Smooth muscle cell (in vitro differentiated cells): ENCODE data around the gene C2CD3. TPM values are rescaled to one million over a fixed set of nuclear protein-coding genes. Genes with fewer than 3 reads are reported as not detected.

Experiments
- DNase-seq: peaks from one replicate; lab custom pipeline; 2025; ENCODE audit not compliant: unreplicated experiment; lab: John Stamatoyannopoulos, UW
- H2AFZ ChIP-seq: fragments of 200-600 bp; sonication (generic); 2 replicates; pipeline ENCODE4 v1.6.0; 2016; ENCODE audit warnings: antibody characterized with exemption, low read depth, mild to moderate bottlenecking
- H3F3A ChIP-seq: fragments of 200-600 bp; sonication (generic); 2 replicates; pipeline ENCODE4 v1.6.0; 2017; ENCODE audit warnings: antibody characterized with exemption, low read depth
- H3K27ac ChIP-seq: fragments of 200-600 bp; sonication (generic); 2 replicates; pipeline ENCODE4 v1.5.1; 2016; ENCODE audit warnings: low read depth, mild to moderate bottlenecking
- H3K27me3 ChIP-seq: fragments of 200-600 bp; sonication (generic); 2 replicates; pipeline ENCODE4 v1.6.1; 2016; ENCODE audit warnings: low read depth, mild to moderate bottlenecking
- H3K36me3 ChIP-seq: fragments of 200-600 bp; sonication (generic); 2 replicates; pipeline ENCODE4 v1.5.1; 2016; ENCODE audit warnings: low read depth
- H3K4me1 ChIP-seq: fragments of 200-600 bp; sonication (generic); 2 replicates; pipeline ENCODE4 v1.5.1; 2016; ENCODE audit warnings: low read depth
- H3K4me2 ChIP-seq: fragments of 200-600 bp; sonication (generic); 2 replicates; pipeline ENCODE4 v1.6.0; 2016; ENCODE audit warnings: mild to moderate bottlenecking
- H3K4me3 ChIP-seq: fragments of 200-600 bp; sonication (generic); 2 replicates; pipeline ENCODE4 v1.5.1; 2016; ENCODE audit warnings: mild to moderate bottlenecking
- H3K79me2 ChIP-seq: fragments of 200-600 bp; sonication (generic); 2 replicates; pipeline ENCODE4 v1.6.0; 2016; ENCODE audit warnings: low read depth, mild to moderate bottlenecking
- H3K9ac ChIP-seq: fragments of 200-600 bp; sonication (generic); 2 replicates; pipeline ENCODE4 v1.6.0; 2016; ENCODE audit warnings: low read depth
- H3K9me3 ChIP-seq: fragments of 200-600 bp; sonication (generic); replicated peaks from 2 replicates; pipeline ENCODE4 v1.5.1; 2016; ENCODE audit warnings: low read depth
- H4K20me1 ChIP-seq: fragments of 200-600 bp; sonication (generic); 2 replicates; pipeline ENCODE4 v1.6.0; 2016; ENCODE audit warnings: low read depth
- CTCF ChIP-seq: fragments of 200-600 bp; sonication (generic); IDR thresholded peaks from 2 replicates; pipeline ENCODE4 v1.5.1; 2017; ENCODE audit warnings: borderline replicate concordance, mild to moderate bottlenecking, antibody characterized with exemption; ENCODE audit not compliant: insufficient read depth, poor library complexity, severe bottlenecking
- WGBS: methylation state at CpG from one replicate; pipeline ENCODE4 v1.1.7; 2016; ENCODE audit warnings: low lambda C conversion rate; 5-methylcytosine and 5-hydroxymethylcytosine counted together
- polyA plus RNA-seq: library from polyadenylated mRNA; unstranded; fragments of >200 nt; fragmentation: Nextera tagmentation; extraction: Ambion mirVana; gene quantifications from 2 replicates; pipeline ENCODE4 v1.2.1, GENCODE V29; 2016
- total RNA-seq: library from RNA; depleted of rRNA; stranded (reverse); fragments of >200 nt; gene quantifications from 2 replicates; pipeline ENCODE4 v1.2.3, GENCODE V29; 2014

The C2CD3 gene
- total and polyA plus RNA-seq, 2 experiments from 2014 or later: 4.9 to 24.1 TPM

DNA sequence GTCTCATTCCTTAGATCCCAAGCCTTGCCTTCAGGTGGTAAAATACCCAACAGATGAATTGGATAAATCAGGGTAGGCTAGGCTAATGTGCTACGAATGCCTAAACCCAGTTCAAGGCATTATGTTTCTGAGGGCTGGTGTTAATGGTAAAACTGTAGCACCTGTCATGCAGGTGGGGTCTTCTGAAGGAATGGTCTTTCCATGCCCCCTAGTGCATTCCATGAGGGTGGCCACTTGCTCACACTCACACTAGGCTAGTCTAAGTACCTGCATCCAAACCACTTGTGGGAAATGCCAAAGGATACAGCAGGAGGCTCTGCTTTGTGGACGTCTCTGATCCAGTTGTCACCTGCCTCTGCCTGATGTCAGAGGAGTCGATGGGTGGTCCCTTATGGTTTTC lies 137.8 kb downstream of the C2CD3 start:
- WGBS: 100% methylated on average over 3 of the region's 3 CpGs
- H3K36me3 ChIP-seq: peaks cover 8% of the 10 kb centered on the region
- no peak overlapping the region for H3K27ac ChIP-seq
- H4K20me1 ChIP-seq: no peaks in the 10 kb centered on the region
- TF ChIP-seq CTCF: no peak
- H3K9ac ChIP-seq: no peak overlapping the region
- H3K4me1 ChIP-seq: no peaks in the 10 kb centered on the region
- H3K4me3 ChIP-seq: no peak overlapping the region
- H3K79me2 ChIP-seq: no peaks in the 10 kb centered on the region
- no peaks in the 10 kb centered on the region for H3F3A ChIP-seq
- no peak overlapping the region for H2AFZ ChIP-seq
- DNase-seq: no peak
- no peaks in the 10 kb centered on the region for H3K27me3 ChIP-seq
- no peaks in the 10 kb centered on the region for H3K9me3 ChIP-seq
- no peak overlapping the region for H3K4me2 ChIP-seq

- Histone ChIP-seq H3F3A (no peaks in the 10 kb centered on the region), H3K4me2 (no peak overlapping the region), H3K9me3 (no peaks in the 10 kb centered on the region), H3K4me3 (no peak overlapping the region), H3K36me3 (peaks cover 8% of the 10 kb centered on the region), H3K27ac (no peak overlapping the region), H3K4me1 (no peaks in the 10 kb centered on the region), H3K79me2 (no peaks in the 10 kb centered on the region), H4K20me1 (no peaks in the 10 kb centered on the region), H3K9ac (no peak overlapping the region), H3K27me3 (no peaks in the 10 kb centered on the region), H2AFZ (no peak overlapping the region)
- no peak for DNase-seq
- no peak for TF ChIP-seq CTCF
- WGBS: 94% methylated on average over 9 of the region's 9 CpGs
These were observed 139.8 kb downstream of the C2CD3 start for GRCh38 chr11:74030723-74031676.

DNA sequence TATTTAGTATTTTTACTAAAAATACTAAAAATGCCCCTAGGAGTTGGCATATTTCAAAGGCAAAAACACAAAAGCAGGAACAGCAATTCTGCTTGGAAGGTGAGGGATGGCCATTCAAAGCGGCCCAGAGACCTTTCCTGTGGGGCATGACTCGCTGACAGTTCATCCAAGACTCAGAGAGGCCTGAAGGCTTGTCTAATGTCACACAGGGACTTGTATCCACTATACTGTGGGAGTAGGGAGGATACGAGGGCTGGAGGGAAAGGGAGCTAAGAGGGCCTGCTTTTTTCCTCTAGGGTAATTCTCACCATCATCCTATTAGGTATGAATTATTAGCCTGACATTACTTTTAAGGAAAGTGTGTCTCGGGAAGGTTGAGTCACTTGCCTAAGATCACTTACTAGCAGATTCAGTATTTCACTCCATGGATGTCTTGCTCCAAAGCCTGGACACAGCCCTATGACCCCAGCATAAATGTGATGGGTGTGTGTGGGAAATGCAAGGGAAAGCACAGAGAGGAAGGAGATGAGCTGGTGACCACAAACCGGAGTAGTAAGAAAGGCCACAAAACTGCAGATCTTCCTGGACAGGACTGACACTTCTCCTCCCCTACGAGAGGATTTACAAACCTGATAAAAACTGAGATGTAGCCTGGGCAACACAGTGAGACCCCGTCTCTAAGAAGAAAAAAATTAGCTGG lies 145.2 kb downstream of the C2CD3 start:
- Histone ChIP-seq H3K9me3 (no peaks in the 10 kb centered on the region), H3K27me3 (no peaks in the 10 kb centered on the region), H3F3A (no peaks in the 10 kb centered on the region), H2AFZ (no peak overlapping the region), H3K27ac (no peak overlapping the region), H3K36me3 (no peaks in the 10 kb centered on the region), H3K79me2 (no peaks in the 10 kb centered on the region), H4K20me1 (no peaks in the 10 kb centered on the region), H3K4me1 (no peaks in the 10 kb centered on the region), H3K4me2 (no peak overlapping the region), H3K4me3 (no peak overlapping the region), H3K9ac (no peak overlapping the region)
- 70% methylated on average over 7 of the region's 7 CpGs for WGBS
- DNase-seq: no peak
- TF ChIP-seq CTCF: no peak
